NCI-H2196 treated with DMSO at 0.1 percent for 48 hours (cell line): Measurements from ENCODE around the gene KHDC4.
"Not testable (repeated sequence)": the region's sequence is repeated elsewhere in the genome, so short reads cannot be mapped to it uniquely, and the experiment has no call there.

Source experiments
- DNase-seq: peaks from one replicate; lab custom pipeline; 2025; ENCODE audit not compliant: unreplicated experiment; lab: John Stamatoyannopoulos, UW

KHDC4 gene

GRCh38 chr1:155910621-155911121, 23.5 kb downstream of the KHDC4 start:
- DNase-seq = no peak

- no peak for DNase-seq
Observed at GRCh38 chr1:155909894-155910293, 24.3 kb downstream of the KHDC4 start.

DNA sequence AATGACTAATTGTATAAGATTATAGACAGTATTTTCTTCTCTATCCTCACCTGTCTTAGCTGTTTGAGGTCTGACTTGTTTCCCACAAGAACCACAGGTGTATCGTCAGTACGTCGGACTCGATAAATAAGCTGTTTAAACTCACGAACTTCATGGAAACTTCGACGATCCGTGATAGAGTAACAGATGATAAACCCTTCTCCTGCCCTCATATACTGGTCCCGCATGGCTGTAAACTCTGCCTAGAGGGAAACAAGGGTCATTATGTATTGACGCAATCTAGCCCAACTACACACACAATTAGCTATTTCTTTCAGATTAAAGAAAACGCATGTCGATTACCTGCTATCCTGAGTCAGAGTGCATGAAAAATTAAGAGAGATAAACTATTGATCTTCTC, 30.0 kb downstream of the KHDC4 start:
- DNase-seq = no peak

GRCh38 chr1:155900161-155900560, 34.1 kb downstream of the KHDC4 start:
- DNase-seq = no peak

- no peak for DNase-seq
Observed at GRCh38 chr1:155899683-155900082, 34.5 kb downstream of the KHDC4 start.

- DNase-seq = no peak
Observed at GRCh38 chr1:155898888-155899287, 35.3 kb downstream of the KHDC4 start.

DNA sequence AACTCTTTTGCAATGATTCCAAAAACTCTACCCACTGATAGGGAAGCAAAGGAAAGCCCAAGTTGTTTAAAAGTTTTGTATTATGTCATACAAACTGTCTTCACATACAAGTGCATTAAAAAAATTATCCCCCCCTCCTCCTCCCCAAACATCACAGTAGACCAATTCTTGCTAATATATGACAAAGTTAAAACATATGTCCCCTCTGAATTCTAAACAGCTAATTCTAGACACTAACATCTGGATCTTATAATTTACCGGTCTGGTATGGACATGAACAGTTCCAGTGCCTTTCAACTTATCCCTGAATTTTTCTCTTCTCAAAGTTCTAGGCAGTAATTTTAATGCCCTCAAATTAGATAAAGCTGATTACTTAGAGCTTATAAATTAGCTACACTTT, 36.5 kb downstream of the KHDC4 start:
- DNase-seq = no peak

DNA sequence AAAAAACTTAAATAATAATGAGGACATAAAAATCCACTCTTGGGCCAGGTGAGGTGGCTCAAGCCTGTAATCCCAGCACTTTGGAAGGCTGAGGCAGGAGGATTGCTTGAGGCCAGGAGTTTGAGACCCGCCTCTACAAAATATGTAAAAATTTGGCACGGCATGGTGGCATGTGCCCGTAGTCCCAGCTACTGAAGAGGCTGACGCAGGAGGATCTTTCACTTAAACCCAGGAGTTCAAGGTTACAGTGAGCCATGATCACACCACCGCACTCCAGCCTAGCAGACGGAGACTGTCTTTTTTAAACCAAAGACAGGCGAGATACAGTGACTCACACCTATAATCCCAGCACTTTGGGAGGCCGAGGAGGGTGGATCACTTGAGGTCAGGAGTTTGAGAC, 37.7 kb downstream of the KHDC4 start:
- not testable (repeated sequence) for DNase-seq

DNA sequence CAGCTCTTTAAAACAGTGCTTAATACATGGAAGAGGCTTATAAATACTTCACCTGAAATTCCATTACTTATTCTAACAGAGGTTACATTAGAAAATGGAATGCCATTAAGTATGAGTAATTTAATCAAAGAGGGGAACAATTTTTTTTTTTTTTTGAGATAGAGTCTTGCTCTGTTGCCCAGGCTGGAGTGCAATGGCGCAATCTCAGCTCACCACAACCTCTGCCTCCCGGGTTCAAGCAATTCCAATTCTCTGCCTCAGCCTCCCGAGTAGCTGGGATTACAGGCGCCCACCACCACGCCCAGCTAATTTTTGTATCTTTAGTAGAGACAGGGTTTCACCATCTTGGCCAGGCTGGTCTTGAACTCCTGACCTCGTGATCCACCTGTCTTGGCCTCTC, 38.6 kb downstream of the KHDC4 start:
- not testable (repeated sequence) for DNase-seq

DNA sequence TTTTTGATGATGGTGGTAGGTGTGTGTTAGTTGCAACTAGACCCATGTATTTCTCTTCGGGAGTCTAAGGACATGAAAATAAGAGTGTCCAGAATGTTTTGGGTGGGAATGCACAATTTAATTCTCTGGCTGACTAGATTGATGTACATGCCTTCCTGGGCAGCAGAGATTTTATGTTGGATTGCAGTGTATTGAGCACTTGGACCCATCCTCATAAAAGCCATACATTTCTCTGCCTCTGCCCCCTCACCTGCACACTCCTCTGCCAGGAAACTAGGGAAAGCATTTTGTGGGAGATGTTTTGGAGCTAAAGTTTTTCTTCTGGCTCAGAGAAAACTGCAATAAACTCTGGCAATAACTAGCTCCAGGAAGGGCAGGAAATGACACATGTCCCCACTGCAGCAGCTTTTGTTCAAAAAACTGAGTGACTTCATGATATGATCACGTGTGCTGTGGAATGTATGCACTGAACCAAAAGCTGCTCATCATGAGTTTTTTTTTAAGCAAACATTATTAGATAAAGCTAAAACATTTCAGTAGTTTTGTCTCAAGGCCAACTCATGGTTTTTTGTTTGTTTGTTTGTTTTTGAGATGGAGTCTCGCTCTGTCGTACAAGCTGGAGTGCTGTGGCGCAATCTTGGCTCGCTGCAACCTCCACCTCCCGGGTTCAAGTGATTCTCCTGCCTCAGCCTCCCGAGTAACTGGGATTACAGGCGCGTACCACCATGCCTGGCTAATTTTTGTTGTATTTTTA, 40.6 kb downstream of the KHDC4 start:
- DNase-seq = no peak

- DNase-seq = no peak
Observed at GRCh38 chr1:155892796-155893195, 41.4 kb downstream of the KHDC4 start.

GRCh38 chr1:155890251-155890650, 44.0 kb downstream of the KHDC4 start:
- DNase-seq = no peak

DNA sequence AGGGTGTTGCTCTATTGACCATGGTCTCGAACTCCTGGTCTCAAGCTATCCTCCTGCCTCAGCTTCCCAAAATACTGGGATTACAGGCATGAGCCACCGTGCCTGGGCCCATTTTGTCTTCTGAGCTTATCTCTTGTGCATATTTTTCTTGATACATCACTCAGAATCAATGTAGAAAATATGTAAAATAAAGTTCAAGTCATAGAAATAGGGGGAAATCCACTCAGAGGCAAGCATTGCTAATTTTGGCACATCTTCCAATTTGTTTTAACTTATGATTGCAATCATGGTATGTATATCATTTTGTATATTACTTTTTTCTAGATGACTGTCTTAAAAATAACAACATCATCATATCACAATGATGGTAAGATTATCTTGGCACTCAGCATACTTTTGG, 44.6 kb downstream of the KHDC4 start:
- DNase-seq = no peak

DNA sequence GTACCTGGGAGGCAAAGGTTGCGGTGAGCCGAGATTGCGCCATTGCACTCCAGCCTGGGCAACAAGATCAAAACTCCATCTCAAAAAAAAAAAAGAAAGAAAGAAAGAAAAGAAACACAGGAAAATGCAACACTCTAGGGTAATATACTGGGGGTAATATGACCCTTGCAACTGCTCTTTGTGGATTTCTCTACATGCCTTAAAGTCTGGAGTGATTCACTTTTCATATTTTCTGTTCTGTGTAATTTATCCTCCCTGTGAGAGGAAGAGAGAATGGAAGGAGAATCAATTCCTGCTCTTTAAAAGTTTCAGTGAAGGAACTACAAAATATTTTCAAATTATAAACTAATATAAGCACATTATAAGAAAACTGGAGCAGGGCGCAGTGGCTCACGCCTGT, 45.7 kb downstream of the KHDC4 start:
- no peak for DNase-seq

DNA sequence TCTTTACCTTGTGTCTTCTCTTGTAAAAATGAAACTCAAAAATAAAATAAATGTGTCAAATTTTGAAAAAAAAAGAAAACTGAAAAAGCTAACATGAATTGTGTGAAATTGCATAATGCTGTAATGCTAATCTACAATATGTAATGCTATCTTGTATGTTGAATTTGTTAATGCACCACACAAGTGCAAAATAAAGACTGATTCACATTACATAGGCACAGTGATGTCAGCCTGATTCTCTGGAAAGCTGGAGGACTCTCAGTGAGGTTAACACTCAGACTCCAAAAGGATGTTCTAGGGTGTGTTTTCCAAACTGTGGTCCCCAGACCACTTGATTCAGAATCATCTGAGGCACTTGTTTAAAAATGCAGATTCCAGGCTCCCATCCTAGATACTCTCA, 49.2 kb downstream of the KHDC4 start:
- no peak for DNase-seq

GRCh38 chr1:155884031-155884960, 49.9 kb downstream of the KHDC4 start:
- DNase-seq = no peak

DNA sequence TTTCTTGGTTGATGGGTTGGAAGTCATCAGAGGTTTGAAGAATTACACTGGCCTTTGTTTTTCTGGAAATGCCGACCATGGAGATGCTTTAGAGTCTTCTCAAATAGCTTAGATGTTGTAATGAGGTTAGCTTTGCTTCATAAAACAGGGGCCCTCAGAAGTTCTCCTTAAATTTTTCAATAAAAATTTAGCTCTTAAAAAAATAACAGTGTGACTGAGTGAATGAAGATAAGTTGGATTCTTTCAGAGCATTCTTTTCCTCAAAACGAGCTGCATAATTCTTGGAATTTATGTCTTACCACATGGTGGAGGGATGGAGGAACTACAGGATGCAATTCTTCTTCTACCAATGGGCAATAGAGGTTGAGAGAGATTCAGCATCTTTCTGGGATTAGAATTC, 51.4 kb downstream of the KHDC4 start:
- no peak for DNase-seq

GRCh38 chr1:155882235-155882634, 52.0 kb downstream of the KHDC4 start:
- DNase-seq = no peak

DNA sequence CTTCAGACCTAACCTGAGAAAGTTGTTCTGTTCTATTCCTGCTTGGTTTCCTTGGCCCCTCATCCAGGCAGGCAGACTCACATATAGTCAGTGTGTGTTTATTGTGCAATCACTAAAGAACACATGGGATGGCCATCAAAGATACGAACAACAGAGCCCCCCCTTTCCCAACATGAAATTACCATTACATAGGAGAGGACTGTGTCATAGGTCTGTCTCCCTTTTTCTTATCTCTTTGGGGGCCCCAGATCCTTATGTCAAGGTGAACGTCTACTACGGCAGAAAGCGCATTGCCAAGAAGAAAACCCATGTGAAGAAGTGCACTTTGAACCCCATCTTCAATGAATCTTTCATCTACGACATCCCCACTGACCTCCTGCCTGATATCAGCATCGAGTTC, 53.3 kb downstream of the KHDC4 start:
- DNase-seq = no peak

DNA sequence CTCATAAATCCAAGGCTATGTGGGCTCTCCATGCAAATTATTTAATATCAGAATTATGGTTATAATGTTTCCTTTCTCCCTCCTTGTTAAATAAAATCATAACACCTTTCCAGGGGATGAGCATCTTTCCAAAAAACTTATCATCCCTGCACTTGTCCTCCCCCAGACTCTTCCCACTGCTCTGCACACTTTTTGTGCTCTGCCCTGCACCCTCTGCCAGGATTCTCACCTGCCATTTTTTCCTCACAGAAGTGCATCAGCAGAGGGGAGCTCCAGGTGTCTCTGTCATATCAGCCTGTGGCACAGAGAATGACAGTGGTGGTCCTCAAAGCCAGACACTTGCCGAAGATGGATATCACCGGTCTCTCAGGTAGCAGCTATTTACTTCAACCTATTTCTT, 54.0 kb downstream of the KHDC4 start:
- DNase-seq = no peak

GRCh38 chr1:155877945-155878344, 56.3 kb downstream of the KHDC4 start:
- no peak for DNase-seq

- no peak for DNase-seq
Observed at GRCh38 chr1:155873860-155874259, 60.4 kb downstream of the KHDC4 start.
